ENCODE measurements around the gene PRDM2.
A peak's percentile ranks its signal among the peaks of the same experiment; 100 is the strongest.

PRDM2 gene

DNA sequence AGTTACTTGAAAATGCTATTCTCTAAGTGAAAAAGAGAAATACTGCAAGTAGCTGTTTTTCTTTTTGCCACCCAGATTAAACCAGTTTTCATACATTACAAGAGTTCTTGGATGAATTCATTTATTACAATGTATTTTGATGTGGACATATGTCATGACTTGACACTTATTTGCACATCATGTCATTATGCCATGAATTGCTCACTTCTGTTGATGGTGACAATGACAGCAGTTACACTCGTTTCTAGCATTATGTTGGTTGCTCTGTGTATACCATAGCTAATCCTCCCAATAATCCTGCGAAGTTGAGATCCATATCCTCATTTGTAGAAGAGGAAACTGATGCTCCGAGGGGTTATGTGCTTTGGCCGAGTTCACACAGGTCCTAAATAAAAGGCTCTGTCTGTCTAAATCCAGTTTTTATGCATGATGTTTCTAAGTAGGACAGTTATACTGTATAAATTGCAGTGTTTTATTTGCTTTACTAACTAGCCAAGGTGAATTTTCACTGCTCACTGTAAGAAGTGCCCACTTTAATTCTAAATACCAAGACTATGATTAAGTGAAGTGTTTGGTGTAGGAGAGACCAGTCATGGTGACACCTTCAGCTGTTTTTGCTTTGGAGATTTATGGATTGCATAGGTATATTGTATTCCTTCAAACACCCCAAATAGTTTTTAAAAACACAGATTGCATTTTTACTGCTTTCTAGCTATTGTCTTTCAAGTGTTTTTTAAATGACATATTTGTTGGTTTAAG lies 56.7 kb downstream of the PRDM2 start:
- TF ChIP-seq, protein P1, sequence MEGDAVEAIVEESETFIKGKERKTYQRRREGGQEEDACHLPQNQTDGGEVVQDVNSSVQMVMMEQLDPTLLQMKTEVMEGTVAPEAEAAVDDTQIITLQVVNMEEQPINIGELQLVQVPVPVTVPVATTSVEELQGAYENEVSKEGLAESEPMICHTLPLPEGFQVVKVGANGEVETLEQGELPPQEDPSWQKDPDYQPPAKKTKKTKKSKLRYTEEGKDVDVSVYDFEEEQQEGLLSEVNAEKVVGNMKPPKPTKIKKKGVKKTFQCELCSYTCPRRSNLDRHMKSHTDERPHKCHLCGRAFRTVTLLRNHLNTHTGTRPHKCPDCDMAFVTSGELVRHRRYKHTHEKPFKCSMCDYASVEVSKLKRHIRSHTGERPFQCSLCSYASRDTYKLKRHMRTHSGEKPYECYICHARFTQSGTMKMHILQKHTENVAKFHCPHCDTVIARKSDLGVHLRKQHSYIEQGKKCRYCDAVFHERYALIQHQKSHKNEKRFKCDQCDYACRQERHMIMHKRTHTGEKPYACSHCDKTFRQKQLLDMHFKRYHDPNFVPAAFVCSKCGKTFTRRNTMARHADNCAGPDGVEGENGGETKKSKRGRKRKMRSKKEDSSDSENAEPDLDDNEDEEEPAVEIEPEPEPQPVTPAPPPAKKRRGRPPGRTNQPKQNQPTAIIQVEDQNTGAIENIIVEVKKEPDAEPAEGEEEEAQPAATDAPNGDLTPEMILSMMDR (conservative IDR thresholded peaks at IDR 0.05; ENCODE audit: low read depth, low read length), result no peak
- no peak for DNase-seq (ENCODE audit: low read depth)

DNA sequence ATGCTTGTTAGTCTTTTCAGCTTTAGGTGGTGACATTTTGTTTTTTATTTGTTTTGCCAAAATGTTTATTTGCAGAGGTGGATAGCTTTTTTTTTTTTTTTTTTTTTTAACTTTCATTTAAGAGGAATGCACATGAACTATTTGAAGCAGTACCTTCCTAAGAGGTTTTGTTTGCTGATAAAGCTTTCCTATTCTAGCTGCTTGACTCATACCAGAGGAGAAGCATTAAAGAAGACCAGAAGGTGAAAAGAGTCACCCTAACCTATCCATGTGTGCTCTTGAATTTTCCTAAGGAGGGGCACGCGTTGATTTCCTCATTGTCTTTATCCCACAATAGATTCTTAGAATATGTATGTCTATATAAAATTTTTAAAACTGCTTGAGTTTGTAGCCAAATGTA lies 57.7 kb downstream of the PRDM2 start:
- no peak for DNase-seq (ENCODE audit: low read depth)
- TF ChIP-seq, protein P1 (conservative IDR thresholded peaks at IDR 0.05; ENCODE audit: low read depth, low read length), result no peak
- H3K4me3 ChIP-seq (ENCODE audit: low read length), result no peak overlapping the region

More for the DNA sequence above, 56.7 kb downstream of the PRDM2 start:
- H3K4me3 ChIP-seq (ENCODE audit: low read length), result no peak overlapping the region

DNA sequence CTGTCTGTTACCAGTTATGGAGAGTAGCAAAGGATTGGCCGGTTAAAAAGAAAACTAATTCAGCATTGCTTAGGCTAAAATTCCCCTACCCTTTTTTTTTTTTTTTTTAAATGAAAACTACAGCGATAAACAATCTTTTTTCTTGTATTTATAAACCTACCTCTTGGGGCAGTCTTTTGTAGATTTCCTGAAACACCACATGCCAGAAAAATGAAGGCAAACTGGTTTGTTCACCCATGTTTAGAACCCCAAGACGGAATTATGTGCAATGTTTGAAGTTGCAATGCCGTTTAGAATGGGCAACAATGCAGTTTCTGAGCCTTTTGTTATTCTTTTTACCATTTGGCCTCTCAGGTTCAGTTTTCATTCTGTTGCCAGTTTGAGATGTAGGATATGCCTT lies 59.1 kb downstream of the PRDM2 start:
- DNase-seq (ENCODE audit: low read depth), result no peak
- TF ChIP-seq, protein P1 (conservative IDR thresholded peaks at IDR 0.05; ENCODE audit: low read depth, low read length), result peak; percentile 1
- H3K4me3 ChIP-seq (ENCODE audit: low read length), result no peak overlapping the region

DNA sequence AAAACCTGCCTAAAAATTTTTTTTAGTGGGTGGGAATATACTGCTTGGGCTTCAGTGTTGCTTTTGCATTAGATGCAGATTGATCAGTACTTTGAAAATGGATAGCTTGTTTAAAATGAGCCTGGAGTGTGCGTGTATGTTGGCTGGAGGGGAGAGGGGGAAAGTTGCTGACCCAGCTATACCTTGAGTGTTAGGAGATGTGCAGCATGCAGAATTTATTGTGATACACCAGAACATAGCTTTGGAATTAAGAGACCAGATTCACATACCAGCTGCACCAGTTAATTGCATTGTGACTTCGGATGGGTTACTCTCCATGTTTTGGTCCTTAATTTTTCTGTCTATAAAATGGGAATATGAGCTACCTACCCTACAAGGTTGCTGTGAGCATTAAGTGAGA lies 60.4 kb downstream of the PRDM2 start:
- TF ChIP-seq, protein P1 (conservative IDR thresholded peaks at IDR 0.05; ENCODE audit: low read depth, low read length), result no peak
- no peak overlapping the region for H3K4me3 ChIP-seq (ENCODE audit: low read length)
- DNase-seq (ENCODE audit: low read depth), result no peak

DNA sequence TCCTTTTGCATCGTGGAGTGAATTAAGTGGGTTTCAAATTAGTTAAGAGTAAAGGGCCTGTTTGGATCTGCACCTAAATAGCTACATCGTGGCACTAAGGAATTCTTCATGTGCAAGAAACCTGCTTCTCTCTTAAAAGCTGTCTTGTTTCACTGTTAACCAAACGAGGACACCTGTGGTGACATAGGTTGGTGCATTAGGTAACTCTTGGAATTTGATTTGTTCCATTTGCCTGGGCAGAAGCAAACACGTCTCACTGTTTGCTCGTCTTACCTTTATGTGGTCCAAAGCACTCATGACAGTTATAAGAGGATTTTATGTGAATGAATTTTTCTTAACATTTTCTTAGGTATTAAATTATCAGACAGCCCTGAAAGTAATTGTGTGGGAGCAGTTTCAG lies 60.9 kb downstream of the PRDM2 start:
- no peak for DNase-seq (ENCODE audit: low read depth)
- H3K4me3 ChIP-seq (ENCODE audit: low read length), result no peak overlapping the region
- TF ChIP-seq, protein P1 (conservative IDR thresholded peaks at IDR 0.05; ENCODE audit: low read depth, low read length), result no peak

DNA sequence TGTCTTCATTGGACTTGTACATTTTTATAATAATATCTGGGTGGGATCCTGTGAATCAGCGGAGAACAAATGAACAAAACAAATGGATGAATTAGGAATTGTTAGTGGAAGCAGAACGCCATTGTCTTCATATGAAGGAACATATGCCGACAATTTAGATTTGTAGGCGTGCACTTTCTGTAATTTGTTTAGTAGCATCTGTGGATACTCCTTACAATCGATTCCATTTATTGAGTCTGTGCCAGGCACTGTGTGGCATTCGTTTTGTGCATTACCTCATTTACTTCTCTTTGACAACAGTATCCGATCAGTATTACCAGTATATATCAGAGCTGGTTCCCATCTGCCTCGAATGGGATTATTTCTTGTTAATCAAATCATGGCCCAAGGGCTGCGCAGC lies 61.9 kb downstream of the PRDM2 start:
- no peak for DNase-seq (ENCODE audit: low read depth)
- H3K4me3 ChIP-seq (ENCODE audit: low read length), result no peak overlapping the region
- TF ChIP-seq, protein P1 (conservative IDR thresholded peaks at IDR 0.05; ENCODE audit: low read depth, low read length), result no peak

DNA sequence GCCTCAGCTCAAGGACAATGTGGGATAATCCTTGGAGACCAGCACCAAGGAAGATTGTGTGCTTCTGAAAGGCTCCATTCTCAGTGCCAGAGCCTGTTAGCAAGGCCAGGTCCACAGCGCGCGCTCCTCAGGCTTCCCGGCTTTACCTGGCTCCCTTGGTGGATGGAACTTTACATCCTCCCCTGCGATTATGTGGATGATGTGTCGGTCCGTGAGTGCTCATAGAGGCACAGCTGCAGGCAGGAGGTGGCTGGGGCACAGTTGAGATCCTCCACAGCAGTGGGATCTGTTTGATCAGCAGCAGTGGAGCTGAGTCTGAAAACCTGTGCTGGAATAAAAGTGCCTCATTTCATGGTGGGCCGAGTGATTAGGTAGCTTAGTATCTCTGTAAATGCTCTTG lies 62.7 kb downstream of the PRDM2 start:
- DNase-seq (ENCODE audit: low read depth), result no peak
- H3K4me3 ChIP-seq (ENCODE audit: low read length), result no peak overlapping the region
- TF ChIP-seq, protein P1 (conservative IDR thresholded peaks at IDR 0.05; ENCODE audit: low read depth, low read length), result no peak

Measured in retinal pigment epithelial cell (primary cell).